Hepatocyte (in vitro differentiated cells): ENCODE results near the gene TRPM2.

Source experiments
- EZH2 ChIP-seq: fragments of 200-600 bp; sonication (generic); IDR thresholded peaks from 2 replicates; pipeline ENCODE4 v1.6.1; 2016; ENCODE audit warnings: antibody characterized with exemption, mild to moderate bottlenecking, borderline replicate concordance
- EZH2phosphoT487 ChIP-seq: fragments of 200-600 bp; sonication (generic); IDR thresholded peaks from one replicate; pipeline ENCODE4 v1.6.1; 2018; ENCODE audit warnings: antibody characterized with exemption, mild to moderate bottlenecking, low read depth, moderate library complexity; ENCODE audit not compliant: unreplicated experiment, severe bottlenecking
- TF ChIP-seq, protein P1 (sequence below): fragments of 200-600 bp; sonication (generic); IDR thresholded peaks from 2 replicates; pipeline ENCODE4 v1.5.1; 2016; ENCODE audit warnings: antibody characterized with exemption, mild to moderate bottlenecking; ENCODE audit not compliant: poor library complexity

DNA sequence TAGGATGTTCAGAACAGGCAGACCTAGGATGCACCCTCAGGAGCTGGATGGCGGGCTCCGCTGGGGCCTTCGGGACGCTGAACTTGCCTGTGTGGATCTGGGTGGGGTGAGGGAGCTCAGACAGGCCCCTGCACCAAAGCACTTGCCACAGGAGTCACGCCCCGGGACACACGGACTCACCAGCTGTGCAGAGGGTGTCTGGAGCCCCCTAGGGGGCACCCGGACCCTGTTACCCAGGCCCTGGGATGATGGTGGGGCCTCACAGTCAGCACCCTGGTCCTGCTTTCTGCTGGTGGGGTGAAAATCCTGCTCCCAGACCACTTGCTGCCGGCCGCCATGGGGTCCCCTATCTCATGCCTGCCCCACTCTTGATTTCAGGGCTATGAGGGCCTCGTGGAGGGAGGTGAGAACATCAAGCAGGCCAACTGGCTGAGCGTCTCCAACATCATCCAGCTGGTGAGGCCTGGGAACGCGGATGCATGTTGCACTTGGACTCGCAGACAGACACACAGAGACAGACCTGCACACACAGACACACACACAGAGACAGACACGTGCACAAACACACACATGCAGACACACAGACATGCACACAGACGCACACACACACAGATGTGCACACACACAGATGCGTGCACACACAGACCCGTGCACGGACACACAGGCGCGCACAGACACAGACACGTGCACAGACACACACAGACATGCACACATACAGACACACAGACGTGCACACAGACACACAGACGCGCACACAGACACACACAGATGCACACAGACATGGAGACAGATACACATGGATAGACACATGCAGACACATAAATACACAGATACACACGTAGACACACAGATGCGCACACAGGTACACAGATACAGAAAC lies 42.6 kb upstream of the TRPM2 start:
- TF ChIP-seq EZH2 = no peak
- TF ChIP-seq, protein P1, sequence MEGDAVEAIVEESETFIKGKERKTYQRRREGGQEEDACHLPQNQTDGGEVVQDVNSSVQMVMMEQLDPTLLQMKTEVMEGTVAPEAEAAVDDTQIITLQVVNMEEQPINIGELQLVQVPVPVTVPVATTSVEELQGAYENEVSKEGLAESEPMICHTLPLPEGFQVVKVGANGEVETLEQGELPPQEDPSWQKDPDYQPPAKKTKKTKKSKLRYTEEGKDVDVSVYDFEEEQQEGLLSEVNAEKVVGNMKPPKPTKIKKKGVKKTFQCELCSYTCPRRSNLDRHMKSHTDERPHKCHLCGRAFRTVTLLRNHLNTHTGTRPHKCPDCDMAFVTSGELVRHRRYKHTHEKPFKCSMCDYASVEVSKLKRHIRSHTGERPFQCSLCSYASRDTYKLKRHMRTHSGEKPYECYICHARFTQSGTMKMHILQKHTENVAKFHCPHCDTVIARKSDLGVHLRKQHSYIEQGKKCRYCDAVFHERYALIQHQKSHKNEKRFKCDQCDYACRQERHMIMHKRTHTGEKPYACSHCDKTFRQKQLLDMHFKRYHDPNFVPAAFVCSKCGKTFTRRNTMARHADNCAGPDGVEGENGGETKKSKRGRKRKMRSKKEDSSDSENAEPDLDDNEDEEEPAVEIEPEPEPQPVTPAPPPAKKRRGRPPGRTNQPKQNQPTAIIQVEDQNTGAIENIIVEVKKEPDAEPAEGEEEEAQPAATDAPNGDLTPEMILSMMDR = no peak
- TF ChIP-seq EZH2phosphoT487 = no peak
